Mucosa of stomach (tissue), 1 donor: ENCODE data around the gene PTK7.
"Not testable (repeated sequence)": the region's sequence is repeated elsewhere in the genome, so short reads cannot be mapped to it uniquely, and the experiment has no call there.

Source experiments
- H3K27me3 ChIP-seq: one replicate; pipeline ENCODE4 v1.7.0; 2013; ENCODE audit warnings: mild to moderate bottlenecking, low read length; ENCODE audit not compliant: control insufficient read depth, insufficient read depth
- H3K36me3 ChIP-seq: one replicate; pipeline ENCODE4 v1.7.0; 2013; ENCODE audit warnings: low read length; ENCODE audit not compliant: control insufficient read depth, insufficient read depth
- H3K4me1 ChIP-seq: one replicate; pipeline ENCODE4 v1.7.0; 2013; ENCODE audit warnings: mild to moderate bottlenecking, low read length; ENCODE audit not compliant: control insufficient read depth, insufficient read depth
- H3K4me3 ChIP-seq: one replicate; pipeline ENCODE4 v1.7.0; 2013; ENCODE audit warnings: low read length
- H3K9ac ChIP-seq: one replicate; pipeline ENCODE4 v1.7.0; 2013; ENCODE audit warnings: mild to moderate bottlenecking, low read length, moderate library complexity
- H3K9me3 ChIP-seq: one replicate; pipeline ENCODE4 v1.7.0; 2013; ENCODE audit warnings: mild to moderate bottlenecking, low read length, moderate library complexity; ENCODE audit not compliant: control insufficient read depth
- donor health status: Pancreatic carcinoma.

PTK7 gene

DNA sequence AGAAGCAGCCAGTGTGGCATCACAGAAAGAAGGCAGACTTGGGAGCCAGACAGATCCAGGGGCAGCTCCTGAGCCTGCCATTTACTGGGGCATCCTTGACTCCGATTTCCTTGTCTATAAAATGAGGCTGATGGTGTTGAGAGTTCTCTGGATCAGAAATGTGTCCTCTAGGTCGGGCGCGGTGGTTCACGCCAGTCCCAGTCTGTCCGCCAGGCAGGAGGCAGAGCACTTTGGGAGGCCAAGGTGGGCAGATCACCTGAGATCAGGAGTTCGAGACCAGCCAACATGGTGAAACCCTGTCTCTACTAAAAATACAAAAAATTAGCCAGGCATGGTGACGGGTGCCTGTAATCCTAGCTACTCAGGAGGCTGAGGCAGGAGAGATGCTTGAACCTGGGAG lies 41.4 kb downstream of the PTK7 start:
- H3K36me3 ChIP-seq, H3K9me3 ChIP-seq, H3K9ac ChIP-seq, H3K4me3 ChIP-seq, H3K4me1 ChIP-seq, H3K27me3 ChIP-seq: not testable (repeated sequence)

DNA sequence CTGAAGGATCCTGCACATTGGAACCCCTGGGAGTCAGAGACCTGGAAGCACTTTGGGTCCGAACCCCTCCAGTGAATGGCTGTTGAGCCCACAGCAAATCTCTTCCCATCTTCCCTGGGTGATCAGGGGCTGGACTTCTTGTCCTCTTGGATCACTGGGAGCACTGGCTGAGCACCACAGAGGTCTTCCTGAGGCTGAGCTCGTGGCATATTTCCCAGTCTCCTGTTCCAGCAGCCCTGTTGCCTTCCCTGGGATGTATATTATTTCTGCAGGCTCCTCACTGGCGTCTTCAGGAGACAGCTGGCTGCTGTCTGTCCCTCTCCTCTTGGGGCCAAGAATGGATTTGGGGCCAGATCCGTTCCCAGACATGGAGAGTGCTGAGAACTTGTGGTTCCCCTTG lies 43.4 kb downstream of the PTK7 start:
- H3K4me3 ChIP-seq: no peak overlapping the region
- peaks cover 21% of the 10 kb centered on the region for H3K4me1 ChIP-seq
- no peaks in the 10 kb centered on the region for H3K9me3 ChIP-seq
- H3K36me3 ChIP-seq: no peaks in the 10 kb centered on the region
- no peak overlapping the region for H3K9ac ChIP-seq
- H3K27me3 ChIP-seq: no peaks in the 10 kb centered on the region

DNA sequence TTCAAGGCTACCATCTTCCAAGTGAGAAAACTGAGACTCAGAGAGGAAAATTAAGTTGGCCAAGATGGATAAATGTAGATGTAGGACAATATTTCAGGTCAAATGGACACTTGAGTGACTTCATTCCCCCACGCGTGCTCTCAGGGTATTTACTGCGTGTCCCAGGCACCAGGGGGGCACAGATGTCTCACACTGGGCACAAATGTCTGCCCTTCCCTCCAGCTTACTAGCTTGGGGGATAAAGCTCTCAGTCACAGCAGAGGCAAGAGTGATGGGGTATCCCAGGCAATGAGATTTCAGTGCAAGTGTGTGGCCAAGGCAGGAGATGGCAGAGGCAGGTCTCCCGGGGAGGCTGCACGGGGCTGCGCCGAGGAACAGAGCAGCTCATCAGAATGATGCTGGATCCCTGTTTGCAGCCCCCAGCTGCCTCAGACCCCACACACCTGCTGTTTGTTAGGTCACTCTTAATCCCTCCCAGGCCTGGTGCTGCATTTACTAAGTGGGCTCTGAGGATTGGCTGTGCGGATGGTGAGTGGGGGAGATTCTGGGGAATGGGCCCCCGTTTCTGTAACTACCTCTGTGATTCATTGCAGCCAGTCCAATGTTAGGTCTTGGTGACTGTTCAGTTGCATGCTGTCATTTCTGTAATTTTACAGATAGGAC lies 44.1 kb downstream of the PTK7 start:
- no peak overlapping the region for H3K4me3 ChIP-seq
- H3K9me3 ChIP-seq: no peaks in the 10 kb centered on the region
- no peaks in the 10 kb centered on the region for H3K27me3 ChIP-seq
- no peak overlapping the region for H3K9ac ChIP-seq
- H3K4me1 ChIP-seq: peaks cover 23% of the 10 kb centered on the region
- no peaks in the 10 kb centered on the region for H3K36me3 ChIP-seq

DNA sequence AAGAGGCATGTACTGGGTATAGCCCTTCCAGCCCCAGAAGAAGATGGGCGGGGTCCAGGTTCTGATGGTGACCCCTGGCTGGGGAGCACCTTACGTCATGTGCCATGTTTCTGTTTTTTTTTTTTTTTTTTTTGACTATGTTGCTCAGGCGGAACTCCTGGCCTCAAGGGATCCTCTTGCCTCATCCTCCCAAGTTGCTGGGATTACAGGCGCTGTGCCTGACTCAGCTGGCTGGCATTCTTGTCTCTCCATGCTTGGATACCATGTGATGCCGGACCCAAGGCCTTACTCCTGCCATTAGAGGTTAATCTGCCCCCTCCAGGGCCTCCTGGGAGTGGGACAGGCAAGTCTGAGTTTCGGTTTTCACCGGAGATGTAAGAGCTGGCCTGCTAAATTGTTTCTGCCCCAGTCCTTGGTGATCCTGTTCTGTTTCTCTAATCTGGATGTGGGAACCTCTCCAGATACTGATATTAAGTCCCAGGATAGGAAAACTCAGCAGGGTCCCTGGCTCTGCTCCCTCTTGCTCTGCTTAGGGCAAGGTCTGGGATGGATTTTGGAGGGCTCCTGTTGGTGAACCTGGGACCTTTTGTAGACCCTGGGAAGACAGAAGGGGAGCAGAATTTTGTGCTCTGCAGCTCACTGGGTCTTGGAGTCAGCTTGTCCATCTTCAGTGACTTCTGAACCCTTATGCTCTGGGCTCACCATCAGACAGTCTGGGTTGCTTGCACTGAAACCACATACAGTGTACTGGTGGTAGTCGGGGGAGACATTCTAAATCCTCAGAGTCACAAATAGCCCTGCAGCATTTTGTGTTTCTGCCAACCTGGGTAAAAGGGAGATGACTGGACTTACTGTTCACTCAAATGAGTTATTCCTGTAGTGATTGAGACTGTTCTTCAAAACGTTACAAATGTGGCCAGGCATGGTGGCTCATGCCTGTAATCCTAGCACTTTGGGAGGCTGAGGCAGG lies 45.1 kb downstream of the PTK7 start:
- Histone ChIP-seq H3K36me3 (no peaks in the 10 kb centered on the region), H3K27me3 (no peaks in the 10 kb centered on the region), H3K9me3 (no peaks in the 10 kb centered on the region), H3K9ac (no peak overlapping the region), H3K4me1 (peaks cover 25% of the 10 kb centered on the region), H3K4me3 (no peak overlapping the region)

DNA sequence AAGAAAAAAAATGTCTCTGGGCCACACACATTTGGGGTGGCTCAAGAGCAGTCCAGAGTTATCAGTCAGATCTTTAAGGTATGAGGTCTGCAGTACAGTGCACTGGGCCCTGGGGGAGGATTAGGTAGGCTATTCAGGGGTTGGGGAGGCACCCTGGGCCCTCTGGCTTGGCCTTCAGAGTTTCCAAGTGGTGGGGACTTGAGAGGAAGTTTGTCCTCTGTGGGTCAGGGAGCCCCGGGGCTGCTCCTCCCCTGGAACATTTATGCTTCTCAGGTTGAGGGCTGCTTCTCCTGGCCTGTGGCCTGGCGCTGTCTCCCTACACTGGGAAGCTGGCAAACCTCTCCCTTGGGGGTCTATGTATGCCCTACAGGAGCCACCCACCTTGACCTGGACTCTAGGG lies 46.0 kb downstream of the PTK7 start:
- no peaks in the 10 kb centered on the region for H3K9me3 ChIP-seq
- H3K4me1 ChIP-seq: peaks cover 29% of the 10 kb centered on the region
- no peak overlapping the region for H3K4me3 ChIP-seq

DNA sequence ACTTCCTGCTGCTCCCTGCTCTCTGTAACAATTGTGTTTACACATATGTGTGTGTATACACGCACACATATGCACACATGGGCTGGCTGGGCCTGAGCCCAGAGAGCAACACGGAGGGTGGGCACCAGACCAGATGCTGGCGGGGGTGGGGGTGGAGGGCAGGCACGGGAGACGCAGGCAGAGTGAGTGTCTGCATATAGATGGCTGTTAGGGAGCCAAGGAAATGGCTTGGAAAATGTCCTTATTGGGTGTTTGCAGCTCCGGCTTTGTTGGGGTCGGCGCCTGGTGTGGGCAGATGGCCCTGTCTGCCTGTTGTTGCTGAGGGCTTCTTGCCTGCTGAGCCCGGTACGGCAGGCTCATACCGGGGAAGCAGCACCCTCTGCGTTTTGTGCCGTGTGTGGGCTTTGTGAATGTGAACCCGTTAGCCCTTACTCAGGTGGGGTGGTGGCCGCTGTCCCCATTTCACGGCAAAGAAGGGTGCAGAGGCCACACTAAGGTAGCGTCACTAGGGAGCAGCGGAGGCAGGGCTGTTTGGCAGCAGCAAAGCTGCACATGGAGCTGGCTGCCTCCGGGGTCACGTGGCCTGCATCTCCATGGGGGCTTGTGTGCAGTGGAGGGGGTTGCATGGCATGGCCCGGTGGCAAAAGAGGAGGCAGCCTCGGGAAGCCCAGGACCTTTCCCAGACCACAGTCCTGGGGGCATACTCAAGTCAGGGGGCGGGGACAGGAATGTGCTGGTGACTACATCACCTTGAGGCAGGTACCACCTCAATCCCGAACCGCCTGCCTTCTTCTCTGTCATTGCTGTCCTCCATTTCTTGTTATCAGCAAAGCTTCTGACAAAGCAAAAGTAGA lies 47.6 kb downstream of the PTK7 start:
- no peak overlapping the region for H3K4me3 ChIP-seq
- no peaks in the 10 kb centered on the region for H3K27me3 ChIP-seq
- no peaks in the 10 kb centered on the region for H3K36me3 ChIP-seq
- peaks cover 29% of the 10 kb centered on the region for H3K4me1 ChIP-seq
- H3K9me3 ChIP-seq: no peaks in the 10 kb centered on the region
- H3K9ac ChIP-seq: no peak overlapping the region

More for the DNA sequence above, 46.0 kb downstream of the PTK7 start:
- no peak overlapping the region for H3K9ac ChIP-seq
- no peaks in the 10 kb centered on the region for H3K36me3 ChIP-seq
- no peaks in the 10 kb centered on the region for H3K27me3 ChIP-seq

DNA sequence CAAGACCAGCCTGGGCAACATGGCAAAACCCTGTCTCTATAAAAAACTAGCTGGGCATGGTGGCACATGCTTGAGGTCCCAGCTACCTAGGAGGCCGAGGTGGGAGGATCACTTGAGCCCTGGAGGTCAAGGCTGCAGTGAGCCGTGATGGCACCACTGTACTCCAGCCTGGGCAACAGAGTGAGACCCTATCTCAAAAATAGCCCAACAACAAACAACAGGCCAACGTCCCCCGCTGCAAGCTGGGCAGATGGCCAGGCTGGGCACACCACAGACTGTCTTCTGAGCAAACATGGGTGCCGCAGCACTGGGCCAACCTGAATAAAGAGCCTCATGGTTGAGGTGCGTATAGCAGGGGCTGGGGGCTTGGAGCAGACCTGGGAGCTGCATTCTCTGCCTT lies 48.4 kb downstream of the PTK7 start:
- H3K9me3 ChIP-seq: no peaks in the 10 kb centered on the region
- H3K36me3 ChIP-seq: no peaks in the 10 kb centered on the region
- peaks cover 33% of the 10 kb centered on the region for H3K4me1 ChIP-seq
- H3K9ac ChIP-seq: no peak overlapping the region
- H3K27me3 ChIP-seq: no peaks in the 10 kb centered on the region
- H3K4me3 ChIP-seq: no peak overlapping the region

DNA sequence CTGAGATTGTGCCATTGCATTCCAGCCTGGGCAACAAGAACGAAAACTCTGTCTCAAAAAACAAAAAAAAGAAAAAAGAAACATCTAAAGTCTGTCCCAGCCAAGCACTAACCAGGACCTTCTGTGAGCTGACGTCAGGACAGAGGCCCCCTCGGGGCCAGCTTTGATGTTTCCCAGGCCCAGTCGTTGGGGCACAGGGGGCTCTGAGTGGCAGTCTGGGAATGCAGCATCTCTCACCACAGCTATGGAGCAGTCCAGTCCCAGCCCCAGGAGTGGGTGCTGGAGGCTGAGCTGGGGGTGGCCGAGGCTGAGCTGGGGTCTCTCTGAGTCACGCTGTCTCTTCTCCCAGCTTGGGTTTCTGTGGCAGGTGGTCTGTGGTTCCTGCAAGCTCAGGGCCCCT lies 49.0 kb downstream of the PTK7 start:
- Histone ChIP-seq H3K36me3 (no peaks in the 10 kb centered on the region), H3K4me1 (peaks cover 36% of the 10 kb centered on the region), H3K27me3 (no peaks in the 10 kb centered on the region), H3K4me3 (no peak overlapping the region), H3K9ac (no peak overlapping the region), H3K9me3 (no peaks in the 10 kb centered on the region)

DNA sequence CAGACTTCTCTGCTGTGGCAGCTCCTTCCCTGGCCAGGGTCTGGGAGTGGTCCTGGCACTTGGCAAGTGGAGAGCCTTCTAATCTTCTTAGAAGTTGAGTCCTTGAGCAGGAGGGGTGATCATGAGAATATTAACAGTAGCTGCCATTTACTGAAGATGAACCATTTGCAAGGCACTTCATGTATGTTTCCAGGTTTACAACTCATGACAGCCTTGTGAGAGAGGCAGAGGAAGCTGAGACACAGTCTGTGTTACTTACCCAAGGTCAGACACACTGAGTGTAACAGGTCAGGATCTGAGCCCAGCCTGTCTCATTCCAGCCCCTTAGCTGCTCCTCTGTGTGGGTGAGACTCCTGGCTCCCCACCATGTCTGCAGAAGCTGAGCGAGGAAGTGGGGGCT lies 49.4 kb downstream of the PTK7 start:
- Histone ChIP-seq H3K4me3 (no peak overlapping the region), H3K9ac (no peak overlapping the region), H3K4me1 (peaks cover 36% of the 10 kb centered on the region), H3K27me3 (no peaks in the 10 kb centered on the region), H3K9me3 (no peaks in the 10 kb centered on the region), H3K36me3 (no peaks in the 10 kb centered on the region)

DNA sequence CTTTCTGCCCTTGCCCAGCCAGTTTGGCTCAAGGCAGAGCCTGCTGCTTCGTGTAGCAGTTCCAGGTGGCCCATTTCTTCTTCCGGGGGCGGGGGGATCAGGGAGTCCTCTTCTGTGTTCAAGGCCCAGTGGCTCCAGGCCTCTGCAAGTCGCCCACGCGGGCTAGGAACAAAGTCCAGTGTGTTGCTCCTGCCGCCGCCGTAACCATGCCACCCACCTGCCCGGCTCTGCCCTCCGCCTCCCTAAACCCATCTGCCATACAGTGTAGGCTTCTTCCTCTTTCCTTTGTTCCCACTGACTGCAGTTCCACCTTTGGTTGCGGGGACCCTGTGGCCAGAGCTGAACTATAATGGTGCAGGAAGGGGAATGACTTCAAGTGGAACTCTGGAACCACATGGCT lies 51.1 kb downstream of the PTK7 start:
- Histone ChIP-seq H3K9me3 (no peaks in the 10 kb centered on the region), H3K4me3 (no peak overlapping the region), H3K36me3 (no peaks in the 10 kb centered on the region), H3K27me3 (no peaks in the 10 kb centered on the region), H3K9ac (no peak overlapping the region), H3K4me1 (peaks cover 31% of the 10 kb centered on the region)

DNA sequence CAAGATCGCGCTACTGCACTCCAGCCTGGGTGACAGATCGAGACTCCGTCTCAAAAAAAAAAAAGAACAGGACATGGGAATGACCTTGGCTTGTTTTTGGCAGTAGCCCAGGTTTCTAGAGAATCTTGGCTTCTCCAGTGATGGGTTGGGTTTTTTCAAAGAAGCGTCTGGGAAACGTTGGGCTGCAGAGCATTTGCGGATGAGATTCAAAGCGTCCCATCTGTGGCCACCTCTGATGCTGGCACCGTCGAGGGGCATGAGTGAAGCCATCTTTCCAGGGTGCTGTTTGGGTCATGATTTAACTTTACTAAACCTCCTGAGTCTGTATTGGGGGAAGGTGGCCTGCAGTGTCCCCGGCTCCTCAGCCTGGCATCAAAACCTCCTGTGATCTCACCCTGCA lies 51.8 kb downstream of the PTK7 start:
- peaks cover 29% of the 10 kb centered on the region for H3K4me1 ChIP-seq
- no peak overlapping the region for H3K4me3 ChIP-seq
- H3K9me3 ChIP-seq: no peaks in the 10 kb centered on the region
- no peaks in the 10 kb centered on the region for H3K27me3 ChIP-seq
- H3K9ac ChIP-seq: no peak overlapping the region
- no peaks in the 10 kb centered on the region for H3K36me3 ChIP-seq

DNA sequence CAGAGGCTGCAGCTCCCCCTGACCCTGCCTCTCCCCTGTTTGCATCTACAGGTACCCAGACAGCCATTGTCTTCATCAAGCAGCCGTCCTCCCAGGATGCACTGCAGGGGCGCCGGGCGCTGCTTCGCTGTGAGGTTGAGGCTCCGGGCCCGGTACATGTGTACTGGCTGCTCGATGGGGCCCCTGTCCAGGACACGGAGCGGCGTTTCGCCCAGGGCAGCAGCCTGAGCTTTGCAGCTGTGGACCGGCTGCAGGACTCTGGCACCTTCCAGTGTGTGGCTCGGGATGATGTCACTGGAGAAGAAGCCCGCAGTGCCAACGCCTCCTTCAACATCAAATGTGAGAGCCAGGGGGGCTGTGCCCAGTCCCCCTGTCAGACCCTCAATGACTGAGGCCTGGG lies 52.8 kb downstream of the PTK7 start:
- H3K9ac ChIP-seq: no peak overlapping the region
- H3K4me1 ChIP-seq: peaks cover 21% of the 10 kb centered on the region
- no peaks in the 10 kb centered on the region for H3K9me3 ChIP-seq
- no peak overlapping the region for H3K4me3 ChIP-seq
- H3K36me3 ChIP-seq: no peaks in the 10 kb centered on the region
- H3K27me3 ChIP-seq: no peaks in the 10 kb centered on the region
